C4-2B (cell line): Measurements from ENCODE around the gene CBY2.

Source experiments
- H3K27ac ChIP-seq: fragments of 450-650 bp; 2 replicates; pipeline ENCODE4 v1.5.1; 2017
- CTCF ChIP-seq: fragments of 450-650 bp; conservative IDR thresholded peaks from 2 replicates; pipeline ENCODE4 v1.5.1; 2017; ENCODE audit warnings: mild to moderate bottlenecking
- ZFX ChIP-seq: fragments of 450-650 bp; IDR thresholded peaks from 2 replicates; pipeline ENCODE4 v1.6.1; 2017

CBY2 gene

GRCh38 chr13:45704211-45704739 is 2.2 kb downstream of the CBY2 start:
- H3K27ac ChIP-seq: no peak overlapping the region
- TF ChIP-seq ZFX (no peak), CTCF (no peak)

GRCh38 chr13:45704854-45705695 is 3.0 kb downstream of the CBY2 start:
- H3K27ac ChIP-seq: no peak overlapping the region
- no peak for TF ChIP-seq CTCF
- TF ChIP-seq ZFX: no peak

DNA sequence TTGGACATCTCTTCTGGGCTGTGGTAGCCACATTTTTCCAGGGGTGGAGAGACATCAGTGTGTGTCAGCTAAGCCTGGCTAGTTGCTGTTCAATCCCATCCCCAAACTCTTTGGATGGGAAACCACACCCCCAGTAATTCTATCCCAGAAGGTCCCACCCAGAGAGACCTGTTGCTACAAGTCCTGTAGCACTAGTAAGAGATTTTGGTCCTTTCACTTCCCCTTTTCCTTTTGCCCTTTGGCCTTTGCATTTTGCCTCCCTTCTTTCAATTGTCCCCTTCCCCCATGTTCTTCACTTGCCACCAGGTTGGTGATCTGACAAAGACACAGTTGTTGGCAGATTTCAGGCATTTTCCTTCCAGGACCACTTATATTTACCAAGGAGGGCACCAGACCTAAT is 3.8 kb downstream of the CBY2 start:
- TF ChIP-seq CTCF: no peak
- no peak overlapping the region for H3K27ac ChIP-seq

GRCh38 chr13:45707516-45708100 is 5.5 kb downstream of the CBY2 start:
- no peak overlapping the region for H3K27ac ChIP-seq
- TF ChIP-seq CTCF (no peak), ZFX (no peak)

DNA sequence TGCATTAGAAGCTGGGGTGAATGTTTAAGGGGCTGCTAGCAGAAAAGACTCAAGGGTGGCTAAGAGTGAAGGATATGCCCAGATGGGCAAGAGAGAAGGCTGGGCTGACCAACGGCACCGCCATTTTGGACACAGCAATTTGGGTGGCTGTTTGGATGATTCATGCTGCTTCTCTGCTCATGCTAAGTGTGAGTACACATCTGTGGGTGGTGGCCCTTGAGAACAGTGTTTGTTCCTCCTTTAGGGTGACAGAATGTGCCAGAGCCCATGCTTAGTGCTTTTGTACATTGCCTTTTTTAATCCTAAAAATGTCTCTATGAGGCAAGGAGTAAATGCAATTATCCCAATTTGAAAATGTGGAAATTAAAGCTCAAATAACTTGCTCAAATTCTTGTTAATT is 9.8 kb downstream of the CBY2 start:
- TF ChIP-seq ZFX (no peak), CTCF (no peak)
- no peak overlapping the region for H3K27ac ChIP-seq

DNA sequence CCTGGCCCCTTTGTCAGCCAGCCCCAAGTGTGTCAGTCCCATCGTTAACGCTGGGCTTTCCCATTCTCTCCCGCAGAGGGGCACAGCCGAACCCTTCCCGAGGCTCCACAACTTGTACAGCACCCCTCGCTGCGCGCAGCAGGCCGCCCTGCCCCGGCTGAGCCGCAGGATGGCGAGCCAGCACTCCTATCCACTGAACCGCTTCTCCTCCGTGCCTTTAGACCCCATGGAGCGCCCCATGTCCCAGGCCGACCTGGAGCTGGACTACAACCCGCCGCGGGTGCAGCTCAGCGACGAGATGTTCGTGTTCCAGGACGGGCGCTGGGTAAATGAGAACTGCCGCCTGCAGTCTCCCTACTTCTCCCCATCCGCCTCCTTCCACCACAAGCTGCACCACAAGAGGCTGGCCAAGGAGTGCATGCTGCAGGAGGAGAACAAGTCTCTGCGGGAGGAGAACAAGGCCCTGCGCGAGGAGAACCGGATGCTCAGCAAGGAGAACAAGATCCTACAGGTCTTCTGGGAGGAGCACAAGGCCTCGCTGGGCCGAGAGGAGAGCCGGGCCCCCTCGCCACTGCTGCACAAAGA is 11.1 kb downstream of the CBY2 start:
- TF ChIP-seq ZFX (no peak), CTCF (no peak)
- H3K27ac ChIP-seq: no peak overlapping the region

GRCh38 chr13:45713721-45714120 is 11.6 kb downstream of the CBY2 start:
- TF ChIP-seq CTCF: no peak
- TF ChIP-seq ZFX: no peak

More at GRCh38 chr13:45713721-45714120, 11.6 kb downstream of the CBY2 start:
- no peak overlapping the region for H3K27ac ChIP-seq
